ENCODE results near the gene ONECUT3. TPM values are rescaled to one million over a fixed set of nuclear protein-coding genes. Genes with fewer than 3 reads are reported as not detected.

Gene ONECUT3
- total RNA-seq, 2 experiments from 2014 or later, result not detected

GRCh38 chr19:1810439-1811160 lies 57.3 kb downstream of the ONECUT3 start:
- H3K27me3 Mint-ChIP-seq (ENCODE audit: low read depth), result no peaks in the 10 kb centered on the region
- ATAC-seq (no peak), DNase-seq (no peak)
- no peaks in the 10 kb centered on the region for H3K9me3 Mint-ChIP-seq (ENCODE audit: insufficient read depth)
- H3K27ac Mint-ChIP-seq, result no peak overlapping the region
- ChIA-PET CTCF (interaction anchor here (0.5 to 1.6 kb wide), 5 partner anchors 14 to 86 kb away, joined by 3 to 8 read pairs (median 4); no protein-coding TSS in a partner anchor), POLR2A (no interaction called here)
- peak overlapping the region; percentile 89 for H3K4me3 Mint-ChIP-seq
- peaks cover 3% of the 10 kb centered on the region for H3K36me3 Mint-ChIP-seq (ENCODE audit: low read depth)
- H3K4me1 Mint-ChIP-seq (ENCODE audit: low read depth), result peaks cover 24% of the 10 kb centered on the region

GRCh38 chr19:1811472-1811894 lies 58.2 kb downstream of the ONECUT3 start:
- Mint-ChIP-seq H3K27ac (peak overlapping the region; percentile 73), H3K36me3 (ENCODE audit: low read depth) (peaks cover 5% of the 10 kb centered on the region)
- POLR2A ChIA-PET, result interaction anchor here (0.5 to 0.6 kb wide), 2 partner anchors 1316 to 1796 kb away, joined by 3 read pairs; no protein-coding TSS in a partner anchor

GRCh38 chr19:1811942-1812425 lies 58.7 kb downstream of the ONECUT3 start, which contains the start of gene ATP8B3:
TSS of gene ATP8B3 (minus strand) at chr19:1812276. CDS start at chr19:1811736, 540 bp downstream.
- ChIA-PET CTCF (interaction anchor here (1.3 to 1.6 kb wide), 3 partner anchors 14 to 26 kb away, joined by 4 to 8 read pairs (median 6); no protein-coding TSS in a partner anchor), POLR2A (interaction anchor here (0.5 to 0.6 kb wide), 2 partner anchors 1316 to 1796 kb away, joined by 3 read pairs; no protein-coding TSS in a partner anchor)
- DNase-seq (no peak), ATAC-seq (peak; percentile 43)
- peak within 1 kb of the TSS; percentile 100 for H3K27ac Mint-ChIP-seq
- H3K4me1 Mint-ChIP-seq (ENCODE audit: low read depth), result peaks cover 24% of the 10 kb centered on the region
- H3K9me3 Mint-ChIP-seq (ENCODE audit: insufficient read depth), result no peaks in the 10 kb centered on the region
- peaks cover 5% of the 10 kb centered on the region for H3K36me3 Mint-ChIP-seq (ENCODE audit: low read depth)
- H3K27me3 Mint-ChIP-seq (ENCODE audit: low read depth), result no peaks in the 10 kb centered on the region
- peak within 1 kb of the TSS; percentile 89 for H3K4me3 Mint-ChIP-seq

More at GRCh38 chr19:1811472-1811894, 58.2 kb downstream of the ONECUT3 start:
- ATAC-seq, result no peak
- peak overlapping the region; percentile 89 for H3K4me3 Mint-ChIP-seq
- peak; percentile 45 for DNase-seq
- peaks cover 24% of the 10 kb centered on the region for H3K4me1 Mint-ChIP-seq (ENCODE audit: low read depth)
- no peaks in the 10 kb centered on the region for H3K9me3 Mint-ChIP-seq (ENCODE audit: insufficient read depth)
- CTCF ChIA-PET, result interaction anchor here (1.2 to 1.6 kb wide), 4 partner anchors 15 to 65 kb away, joined by 3 to 8 read pairs (median 5); no protein-coding TSS in a partner anchor
- H3K27me3 Mint-ChIP-seq (ENCODE audit: low read depth), result no peaks in the 10 kb centered on the region

GRCh38 chr19:1812426-1813191 lies 59.3 kb downstream of the ONECUT3 start:
- DNase-seq (peak; percentile 98), ATAC-seq (peak; percentile 92)
- peaks cover 5% of the 10 kb centered on the region for H3K36me3 Mint-ChIP-seq (ENCODE audit: low read depth)
- ChIA-PET CTCF (interaction anchor here (1.5 to 2.3 kb wide), 2 partner anchors 13 to 25 kb away, joined by 4 to 11 read pairs; no protein-coding TSS in a partner anchor), POLR2A (no interaction called here)
- peaks cover 24% of the 10 kb centered on the region for H3K4me1 Mint-ChIP-seq (ENCODE audit: low read depth)
- H3K27ac Mint-ChIP-seq, result peak overlapping the region; percentile 100
- H3K27me3 Mint-ChIP-seq (ENCODE audit: low read depth), result no peaks in the 10 kb centered on the region
- peak overlapping the region; percentile 89 for H3K4me3 Mint-ChIP-seq
- H3K9me3 Mint-ChIP-seq (ENCODE audit: insufficient read depth), result no peaks in the 10 kb centered on the region

GRCh38 chr19:1813192-1814182 lies 60.2 kb downstream of the ONECUT3 start:
- Mint-ChIP-seq H3K4me3 (peak overlapping the region; percentile 89), H3K27ac (peak overlapping the region; percentile 100), H3K27me3 (ENCODE audit: low read depth) (no peaks in the 10 kb centered on the region), H3K4me1 (ENCODE audit: low read depth) (peaks cover 24% of the 10 kb centered on the region), H3K36me3 (ENCODE audit: low read depth) (peaks cover 9% of the 10 kb centered on the region), H3K9me3 (ENCODE audit: insufficient read depth) (no peaks in the 10 kb centered on the region)
- CTCF ChIA-PET, result interaction anchor here (1.5 to 2.3 kb wide), 2 partner anchors 13 to 25 kb away, joined by 4 to 11 read pairs; no protein-coding TSS in a partner anchor
- POLR2A ChIA-PET, result no interaction called here
- no peak for DNase-seq
- no peak for ATAC-seq

GRCh38 chr19:1814391-1814790 lies 61.1 kb downstream of the ONECUT3 start:
- no peak overlapping the region for H3K4me3 Mint-ChIP-seq
- peaks cover 24% of the 10 kb centered on the region for H3K4me1 Mint-ChIP-seq (ENCODE audit: low read depth)
- ChIA-PET CTCF (interaction anchor here (1.5 to 2.3 kb wide), 2 partner anchors 12 to 26 kb away, joined by 4 to 11 read pairs; no protein-coding TSS in a partner anchor), POLR2A (no interaction called here)
- H3K27ac Mint-ChIP-seq, result no peak overlapping the region
- no peak for DNase-seq
- H3K36me3 Mint-ChIP-seq (ENCODE audit: low read depth), result peaks cover 9% of the 10 kb centered on the region
- no peaks in the 10 kb centered on the region for H3K27me3 Mint-ChIP-seq (ENCODE audit: low read depth)
- no peak for ATAC-seq
- no peaks in the 10 kb centered on the region for H3K9me3 Mint-ChIP-seq (ENCODE audit: insufficient read depth)

- Mint-ChIP-seq H3K27me3 (ENCODE audit: low read depth) (no peaks in the 10 kb centered on the region), H3K27ac (no peak overlapping the region), H3K9me3 (ENCODE audit: insufficient read depth) (no peaks in the 10 kb centered on the region), H3K4me1 (ENCODE audit: low read depth) (peaks cover 24% of the 10 kb centered on the region), H3K4me3 (no peak overlapping the region), H3K36me3 (ENCODE audit: low read depth) (peaks cover 9% of the 10 kb centered on the region)
- ChIA-PET CTCF (interaction anchor here (2.3 kb wide), 1 partner anchor 11 kb away, joined by 11 read pairs; no protein-coding TSS in a partner anchor), POLR2A (no interaction called here)
- DNase-seq, result no peak
- no peak for ATAC-seq
Observed at GRCh38 chr19:1814833-1815604, 61.7 kb downstream of the ONECUT3 start.

- Mint-ChIP-seq H3K4me3 (no peak overlapping the region), H3K4me1 (ENCODE audit: low read depth) (peaks cover 21% of the 10 kb centered on the region), H3K36me3 (ENCODE audit: low read depth) (peaks cover 12% of the 10 kb centered on the region), H3K27ac (no peak overlapping the region), H3K9me3 (ENCODE audit: insufficient read depth) (no peaks in the 10 kb centered on the region), H3K27me3 (ENCODE audit: low read depth) (no peaks in the 10 kb centered on the region)
- ChIA-PET CTCF (no interaction called here), POLR2A (no interaction called here)
- DNase-seq, result no peak
- ATAC-seq, result no peak
Observed at GRCh38 chr19:1815605-1816529, 62.6 kb downstream of the ONECUT3 start.

GRCh38 chr19:1816530-1817298 lies 63.4 kb downstream of the ONECUT3 start:
- ATAC-seq (no peak), DNase-seq (no peak)
- H3K4me3 Mint-ChIP-seq, result no peak overlapping the region
- CTCF ChIA-PET, result interaction anchor here (1.4 kb wide), 1 partner anchor 9 kb away, joined by 5 read pairs; no protein-coding TSS in a partner anchor
- H3K27me3 Mint-ChIP-seq (ENCODE audit: low read depth), result no peaks in the 10 kb centered on the region
- no peaks in the 10 kb centered on the region for H3K9me3 Mint-ChIP-seq (ENCODE audit: insufficient read depth)
- POLR2A ChIA-PET, result no interaction called here
- H3K4me1 Mint-ChIP-seq (ENCODE audit: low read depth), result peaks cover 15% of the 10 kb centered on the region
- peaks cover 12% of the 10 kb centered on the region for H3K36me3 Mint-ChIP-seq (ENCODE audit: low read depth)
- H3K27ac Mint-ChIP-seq, result no peak overlapping the region
